ENCODE data around the gene EDA. TPM values are rescaled to one million over a fixed set of nuclear protein-coding genes. Genes with fewer than 3 reads are reported as not detected.

EDA gene
- total RNA-seq, 1 experiment from 2014 or later, result 0.98 TPM

DNA sequence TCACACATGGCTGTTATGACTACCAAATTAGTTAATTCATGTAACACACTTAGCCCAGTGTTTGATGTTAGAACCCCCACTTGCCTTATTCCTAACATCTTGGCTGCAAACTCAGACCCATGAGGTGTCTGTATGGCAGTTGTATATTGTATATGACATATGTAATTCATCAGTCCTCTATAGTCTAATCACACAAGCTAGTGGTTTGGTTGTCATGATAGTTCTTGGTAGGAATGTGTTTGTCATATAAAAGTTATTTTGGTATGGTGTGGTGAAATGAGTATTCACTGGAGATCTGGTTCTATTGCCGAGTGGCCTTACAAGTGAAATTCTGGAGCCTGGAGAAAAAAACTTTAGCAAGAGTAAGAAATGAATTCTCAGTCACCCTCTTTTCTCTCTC lies 284.6 kb downstream of the EDA start:
- DNase-seq, result no peak
- TF ChIP-seq, protein P1, sequence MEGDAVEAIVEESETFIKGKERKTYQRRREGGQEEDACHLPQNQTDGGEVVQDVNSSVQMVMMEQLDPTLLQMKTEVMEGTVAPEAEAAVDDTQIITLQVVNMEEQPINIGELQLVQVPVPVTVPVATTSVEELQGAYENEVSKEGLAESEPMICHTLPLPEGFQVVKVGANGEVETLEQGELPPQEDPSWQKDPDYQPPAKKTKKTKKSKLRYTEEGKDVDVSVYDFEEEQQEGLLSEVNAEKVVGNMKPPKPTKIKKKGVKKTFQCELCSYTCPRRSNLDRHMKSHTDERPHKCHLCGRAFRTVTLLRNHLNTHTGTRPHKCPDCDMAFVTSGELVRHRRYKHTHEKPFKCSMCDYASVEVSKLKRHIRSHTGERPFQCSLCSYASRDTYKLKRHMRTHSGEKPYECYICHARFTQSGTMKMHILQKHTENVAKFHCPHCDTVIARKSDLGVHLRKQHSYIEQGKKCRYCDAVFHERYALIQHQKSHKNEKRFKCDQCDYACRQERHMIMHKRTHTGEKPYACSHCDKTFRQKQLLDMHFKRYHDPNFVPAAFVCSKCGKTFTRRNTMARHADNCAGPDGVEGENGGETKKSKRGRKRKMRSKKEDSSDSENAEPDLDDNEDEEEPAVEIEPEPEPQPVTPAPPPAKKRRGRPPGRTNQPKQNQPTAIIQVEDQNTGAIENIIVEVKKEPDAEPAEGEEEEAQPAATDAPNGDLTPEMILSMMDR (IDR thresholded peaks at IDR 0.05; ENCODE audit: insufficient read depth in 1 of 2, low read depth in 1 of 2, low read length in 1 of 2, severe bottlenecking in 1 of 2, unreplicated experiment in 1 of 2), result no peak
- intact Hi-C loops (cut with micrococcal nuclease; ENCODE audit: unreplicated experiment), result no loop called here
- H3K27ac Mint-ChIP-seq (ENCODE audit: unreplicated experiment), result no peak overlapping the region
- H3K4me1 Mint-ChIP-seq (ENCODE audit: low read depth, unreplicated experiment), result no peaks in the 10 kb centered on the region
- no peaks in the 10 kb centered on the region for H3K4me1 ChIP-seq
- H3K9me3 Mint-ChIP-seq (ENCODE audit: unreplicated experiment), result no peaks in the 10 kb centered on the region
- H3K4me3 ChIP-seq (ENCODE audit: low read depth, low read length), result no peak overlapping the region
- no peaks in the 10 kb centered on the region for H3K27me3 ChIP-seq (replicated peaks; ENCODE audit: control insufficient read depth, insufficient read depth, low read length)
- H3K9me3 ChIP-seq, result no peaks in the 10 kb centered on the region
- no peaks in the 10 kb centered on the region for H3K36me3 Mint-ChIP-seq (ENCODE audit: insufficient read depth, unreplicated experiment)
- no TSS peak for BruUV-seq (replicated peaks)
- ChIA-PET CTCF (no interaction called here), POLR2A (no interaction called here)
- no peaks in the 10 kb centered on the region for H3K36me3 ChIP-seq (ENCODE audit: control insufficient read depth, insufficient read depth, low read length)
- H3K27me3 Mint-ChIP-seq (ENCODE audit: insufficient read depth, unreplicated experiment), result no peaks in the 10 kb centered on the region
- H3K4me3 Mint-ChIP-seq (ENCODE audit: unreplicated experiment), result no peak overlapping the region

DNA sequence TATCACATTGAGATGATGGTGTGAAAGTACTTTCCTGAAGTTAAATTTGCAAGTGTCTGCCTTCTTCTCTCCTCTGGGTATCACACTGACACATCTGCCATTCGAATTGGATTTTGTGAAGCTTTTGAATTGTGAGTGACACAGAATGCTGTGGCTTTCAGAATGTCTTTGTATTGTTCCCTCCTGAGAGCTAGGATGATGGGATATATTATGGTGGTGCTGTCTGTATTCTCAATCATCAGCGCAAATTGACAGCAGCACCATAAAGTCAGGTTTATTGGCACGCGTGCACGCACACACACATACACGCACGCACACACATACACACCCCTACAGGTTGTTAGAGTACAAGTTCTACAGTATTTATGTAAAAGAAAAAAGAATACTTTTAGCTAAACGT lies 290.5 kb downstream of the EDA start:
- H3K9me3 Mint-ChIP-seq (ENCODE audit: unreplicated experiment), result no peaks in the 10 kb centered on the region

DNA sequence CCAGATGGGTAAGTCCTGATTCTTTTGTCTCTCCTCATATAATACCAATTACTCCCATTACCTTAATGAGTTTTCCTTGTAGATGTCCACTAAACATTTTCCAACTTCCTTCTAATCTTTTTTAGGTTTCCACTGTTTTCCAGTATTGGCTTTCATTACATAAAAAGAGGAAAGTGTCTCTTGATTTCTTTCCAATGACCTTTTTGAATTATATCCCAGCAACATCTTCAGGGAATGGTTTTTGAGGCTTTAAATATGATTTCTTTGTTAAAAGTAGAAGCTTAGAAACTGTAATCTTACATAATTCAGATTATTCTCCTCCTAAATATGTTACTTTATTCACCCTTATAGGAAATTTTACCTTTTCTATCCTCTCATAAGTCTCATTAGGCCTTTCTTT lies 298.9 kb downstream of the EDA start:
- POLR2A ChIA-PET, result no interaction called here
- Histone ChIP-seq H3K36me3 (ENCODE audit: control insufficient read depth, insufficient read depth, low read length) (no peaks in the 10 kb centered on the region), H3K27me3 (replicated peaks; ENCODE audit: control insufficient read depth, insufficient read depth, low read length) (no peaks in the 10 kb centered on the region), H3K4me1 (0 out of 2 replicates have a peak, but pooled peaks cover 4% of the 10 kb centered on the region), H3K9me3 (no peaks in the 10 kb centered on the region), H3K4me3 (ENCODE audit: low read depth, low read length) (no peak overlapping the region)
- no peaks in the 10 kb centered on the region for H3K27me3 Mint-ChIP-seq (ENCODE audit: insufficient read depth, unreplicated experiment)
- H3K9me3 Mint-ChIP-seq (ENCODE audit: unreplicated experiment), result no peaks in the 10 kb centered on the region
- no TSS peak for BruUV-seq (replicated peaks)
- DNase-seq, result no peak
- CTCF ChIA-PET, result no interaction called here
- H3K36me3 Mint-ChIP-seq (ENCODE audit: insufficient read depth, unreplicated experiment), result no peaks in the 10 kb centered on the region
- TF ChIP-seq, protein P1 (IDR thresholded peaks at IDR 0.05; ENCODE audit: insufficient read depth in 1 of 2, low read depth in 1 of 2, low read length in 1 of 2, severe bottlenecking in 1 of 2, unreplicated experiment in 1 of 2), result no peak
- no peak overlapping the region for H3K4me3 Mint-ChIP-seq (ENCODE audit: unreplicated experiment)
- intact Hi-C loops (cut with micrococcal nuclease; ENCODE audit: unreplicated experiment), result no loop called here
- no peak overlapping the region for H3K27ac Mint-ChIP-seq (ENCODE audit: unreplicated experiment)
- no peaks in the 10 kb centered on the region for H3K4me1 Mint-ChIP-seq (ENCODE audit: low read depth, unreplicated experiment)

More for the DNA sequence above, 290.5 kb downstream of the EDA start:
- POLR2A ChIA-PET, result no interaction called here
- Histone ChIP-seq H3K36me3 (ENCODE audit: control insufficient read depth, insufficient read depth, low read length) (no peaks in the 10 kb centered on the region), H3K4me3 (ENCODE audit: low read depth, low read length) (no peak overlapping the region), H3K27me3 (replicated peaks; ENCODE audit: control insufficient read depth, insufficient read depth, low read length) (no peaks in the 10 kb centered on the region), H3K4me1 (no peaks in the 10 kb centered on the region), H3K9me3 (no peaks in the 10 kb centered on the region)
- H3K27ac Mint-ChIP-seq (ENCODE audit: unreplicated experiment), result no peak overlapping the region
- intact Hi-C loops (cut with micrococcal nuclease; ENCODE audit: unreplicated experiment), result no loop called here
- BruUV-seq (replicated peaks), result no TSS peak
- no peaks in the 10 kb centered on the region for H3K27me3 Mint-ChIP-seq (ENCODE audit: insufficient read depth, unreplicated experiment)
- H3K36me3 Mint-ChIP-seq (ENCODE audit: insufficient read depth, unreplicated experiment), result no peaks in the 10 kb centered on the region
- CTCF ChIA-PET, result no interaction called here
- H3K4me3 Mint-ChIP-seq (ENCODE audit: unreplicated experiment), result no peak overlapping the region
- TF ChIP-seq, protein P1 (IDR thresholded peaks at IDR 0.05; ENCODE audit: insufficient read depth in 1 of 2, low read depth in 1 of 2, low read length in 1 of 2, severe bottlenecking in 1 of 2, unreplicated experiment in 1 of 2), result no peak
- H3K4me1 Mint-ChIP-seq (ENCODE audit: low read depth, unreplicated experiment), result no peaks in the 10 kb centered on the region
- no peak for DNase-seq

All from Caco-2 (cell line).